ENCODE measurements around the gene ZNF792.
"Not testable (repeated sequence)": the region's sequence is repeated elsewhere in the genome, so short reads cannot be mapped to it uniquely, and the experiment has no call there.

GRCh38 chr19:34998224-34998623 is 34.2 kb upstream of the ZNF792 start:
- TF ChIP-seq CTCF (IDR thresholded peaks at IDR 0.05; ENCODE audit: borderline replicate concordance, extremely low read depth, low read length, poor library complexity, severe bottlenecking); EZH2 (IDR thresholded peaks at IDR 0.05; ENCODE audit: borderline replicate concordance, low read depth, low read length, severe bottlenecking): not testable (repeated sequence)
